HepG2 (cell line): ENCODE measurements around the gene ATOSB. TPM values are rescaled to one million over a fixed set of nuclear protein-coding genes. Genes with fewer than 3 reads are reported as not detected.
A peak's percentile ranks its signal among the peaks of the same experiment; 100 is the strongest.

Experiments used
- HNRNPK ChIP-seq: fragments of 200-400 bp; formaldehyde crosslinking; IDR thresholded peaks from 2 replicates; pipeline ENCODE4 v1.6.1; 2018; ENCODE audit warnings: low read length, low read depth, moderate library complexity, mild to moderate bottlenecking; ENCODE audit not compliant: poor library complexity, severe bottlenecking
- KAT2B ChIP-seq: fragments of 150-350 bp; IDR thresholded peaks from 2 replicates; pipeline ENCODE4 v1.6.1; 2014; ENCODE audit warnings: low read depth, low read length, borderline replicate concordance
- KAT8 ChIP-seq: IDR thresholded peaks from 2 replicates; pipeline ENCODE4 v1.6.1; 2016; ENCODE audit warnings: missing genetic modification reagents, missing compliant biosample characterization
- KLF13 ChIP-seq: sonication (generic); formaldehyde crosslinking; IDR thresholded peaks from 2 replicates; pipeline ENCODE4 v1.4.0; 2020; ENCODE audit warnings: mild to moderate bottlenecking, missing genetic modification reagents
- MXD4 ChIP-seq: IDR thresholded peaks from 2 replicates; pipeline ENCODE4 v1.6.1; 2016; ENCODE audit warnings: mild to moderate bottlenecking, missing biosample characterization, missing genetic modification reagents
- NAIF1 ChIP-seq: sonication (generic); formaldehyde crosslinking; IDR thresholded peaks from 2 replicates; pipeline ENCODE4 v1.5.0; 2020; ENCODE audit warnings: mild to moderate bottlenecking, missing genetic modification reagents, borderline replicate concordance
- NFKBIZ ChIP-seq: IDR thresholded peaks from 2 replicates; pipeline ENCODE4 v1.6.1; 2018; ENCODE audit warnings: missing genetic modification reagents, missing compliant biosample characterization
- ONECUT2 ChIP-seq: sonication (generic); formaldehyde crosslinking; IDR thresholded peaks from 2 replicates; pipeline ENCODE4 v1.4.0; 2020; ENCODE audit warnings: missing genetic modification reagents
- POGZ ChIP-seq: sonication (generic); formaldehyde crosslinking; IDR thresholded peaks from 2 replicates; pipeline ENCODE4 v1.4.0; 2020; ENCODE audit warnings: mild to moderate bottlenecking, missing genetic modification reagents
- RNF2 ChIP-seq: fragments of 450-650 bp; conservative IDR thresholded peaks from 2 replicates; pipeline ENCODE4 v1.6.1; 2016; ENCODE audit warnings: low read depth
- TAF15 ChIP-seq: fragments of 200-400 bp; formaldehyde crosslinking; IDR thresholded peaks from one replicate; pipeline ENCODE4 v1.6.1; 2018; ENCODE audit warnings: mild to moderate bottlenecking, low read depth, low read length; ENCODE audit not compliant: poor library complexity, severe bottlenecking
- ZEB1 ChIP-seq: IDR thresholded peaks from 2 replicates; pipeline ENCODE4 v1.6.1; 2012; ENCODE audit warnings: mild to moderate bottlenecking, low read depth, inconsistent platforms; ENCODE audit not compliant: insufficient replicate concordance
- ZFP1 ChIP-seq: IDR thresholded peaks from 2 replicates; pipeline ENCODE4 v1.6.1; 2016
- ZKSCAN1 ChIP-seq: fragments of 150-350 bp; IDR thresholded peaks from 2 replicates; pipeline ENCODE4 v1.6.1; 2014; ENCODE audit warnings: low read length
- ZNF180 ChIP-seq: sonication (generic); formaldehyde crosslinking; IDR thresholded peaks from 2 replicates; pipeline ENCODE4 v1.4.0; 2020; ENCODE audit warnings: low read depth, missing genetic modification reagents, borderline replicate concordance
- ZNF564 ChIP-seq: sonication (generic); formaldehyde crosslinking; IDR thresholded peaks from 2 replicates; pipeline ENCODE4 v1.8.1; 2023; ENCODE audit warnings: mild to moderate bottlenecking, missing genetic modification reagents
- ZNF605 ChIP-seq: sonication (generic); formaldehyde crosslinking; IDR thresholded peaks from 2 replicates; pipeline ENCODE4 v1.8.0; 2022; ENCODE audit warnings: mild to moderate bottlenecking, missing genetic modification reagents
- polyA plus RNA-seq, 8 experiments: library from polyadenylated mRNA; depleted of rRNA in 3 of 8; stranded (reverse) in 7 of 8; unstranded in 1 of 8; fragments of >200 nt; fragmentation: Illumina TruSeq in 4 of 8; extraction: Trizol in 4 of 8; gene quantifications; 2 replicates each; pipeline versions ENCODE4 v1.2.1 to v1.2.3, GENCODE V29; 2011 to 2016; ENCODE audit warnings: low read depth in 4 of 8, missing spikeins in 1 of 8, mixed read lengths in 1 of 8; ENCODE audit not compliant: insufficient read depth in 1 of 8
- total RNA-seq, 5 experiments: library from RNA; depleted of rRNA; stranded (reverse); fragments of >200 nt; fragmentation: Illumina TruSeq; extraction: Trizol; gene quantifications; 2 replicates each; pipeline ENCODE4 v1.2.3, GENCODE V29; 2016; ENCODE audit warnings: low read depth in 1 of 5
- TF ChIP-seq, protein P1 (sequence below): sonication (generic); formaldehyde crosslinking; IDR thresholded peaks from 2 replicates; pipeline ENCODE4 v1.5.0; 2020; ENCODE audit warnings: mild to moderate bottlenecking, missing genetic modification reagents
- TF ChIP-seq, protein P2 (sequence below): sonication (generic); formaldehyde crosslinking; IDR thresholded peaks from 2 replicates; pipeline ENCODE4 v1.4.0; 2020; ENCODE audit warnings: missing genetic modification reagents
- TF ChIP-seq, protein P3 (sequence below): sonication (generic); formaldehyde crosslinking; IDR thresholded peaks from 2 replicates; pipeline ENCODE4 v1.5.1; 2020; ENCODE audit warnings: missing genetic modification reagents, mild to moderate bottlenecking, borderline replicate concordance

Gene ATOSB
- total and polyA plus RNA-seq, 2 of the 13 experiments (the other 11 are each of a cell fraction or from before 2014, with no cell fraction given) = 1.9 to 6.4 TPM

DNA sequence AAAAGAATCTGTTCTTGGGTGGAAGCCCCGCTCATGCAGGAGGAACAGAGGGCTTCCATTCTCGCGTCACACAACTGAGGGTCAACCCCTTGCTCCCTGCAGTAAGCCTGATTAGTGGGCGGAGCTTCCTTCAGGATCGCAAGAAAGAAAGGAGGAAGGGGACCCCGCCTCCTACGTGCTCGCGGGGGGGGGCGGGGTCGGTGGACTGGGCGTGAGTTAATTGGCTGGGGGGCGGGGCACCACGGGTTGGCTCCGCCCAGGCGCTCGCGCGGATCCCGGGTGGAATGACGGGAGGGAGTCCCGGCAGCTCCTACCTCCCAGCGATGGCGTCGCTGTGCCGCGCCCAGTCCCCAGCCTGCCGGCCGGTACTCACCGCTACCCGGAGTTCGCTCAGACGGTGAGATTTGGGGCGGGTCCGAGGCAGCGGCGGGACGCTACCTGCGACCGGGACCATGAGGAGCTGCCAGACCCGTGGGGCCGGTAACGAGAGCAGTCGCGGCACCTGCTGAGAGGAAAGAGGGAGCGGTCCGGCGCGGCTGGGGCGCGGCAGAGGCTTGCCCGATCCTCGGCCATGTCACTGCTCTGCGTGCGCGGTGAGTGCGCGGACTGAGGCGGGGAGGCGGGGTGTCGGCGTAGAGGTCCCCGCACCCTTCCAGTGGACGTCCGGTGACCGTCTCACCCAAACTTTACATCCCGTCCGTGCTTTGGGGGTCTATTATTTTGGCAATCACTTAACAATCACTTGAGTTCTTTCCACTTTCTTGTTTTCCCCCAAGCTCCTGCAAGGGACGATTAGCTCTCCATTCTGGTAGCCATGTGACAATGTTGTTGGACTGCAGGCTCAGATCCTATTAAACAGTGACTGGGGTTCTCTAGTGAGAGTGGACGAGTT, 46.3 kb upstream of the ATOSB start, which contains the start of gene UNC13B (continued):
- TF ChIP-seq HNRNPK (no peak), KLF13 (no peak), TAF15 (peak; percentile 53), KAT2B (no peak), KAT8 (peak; percentile 84), ZKSCAN1 (no peak), ZEB1 (no peak), RNF2 (0 out of 2 replicates have a peak, but pooled peaks have one; percentile 67), POGZ (peak; percentile 85), NAIF1 (CRISPR knock-in tag) (peak; percentile 66; the same call in 1 of the 2 replicates), ZNF605 (CRISPR knock-in tag) (peak; percentile 82; the same call in 1 of the 2 replicates), ZFP1 (CRISPR knock-in tag) (peak; percentile 51; the same call in 1 of the 2 replicates), NFKBIZ (CRISPR knock-in tag) (no peak), ZNF180 (no peak), MXD4 (peak; percentile 72; the same call in 1 of the 2 replicates), ONECUT2 (no peak), ZNF564 (CRISPR knock-in tag) (no peak)
- TF ChIP-seq, protein P1, sequence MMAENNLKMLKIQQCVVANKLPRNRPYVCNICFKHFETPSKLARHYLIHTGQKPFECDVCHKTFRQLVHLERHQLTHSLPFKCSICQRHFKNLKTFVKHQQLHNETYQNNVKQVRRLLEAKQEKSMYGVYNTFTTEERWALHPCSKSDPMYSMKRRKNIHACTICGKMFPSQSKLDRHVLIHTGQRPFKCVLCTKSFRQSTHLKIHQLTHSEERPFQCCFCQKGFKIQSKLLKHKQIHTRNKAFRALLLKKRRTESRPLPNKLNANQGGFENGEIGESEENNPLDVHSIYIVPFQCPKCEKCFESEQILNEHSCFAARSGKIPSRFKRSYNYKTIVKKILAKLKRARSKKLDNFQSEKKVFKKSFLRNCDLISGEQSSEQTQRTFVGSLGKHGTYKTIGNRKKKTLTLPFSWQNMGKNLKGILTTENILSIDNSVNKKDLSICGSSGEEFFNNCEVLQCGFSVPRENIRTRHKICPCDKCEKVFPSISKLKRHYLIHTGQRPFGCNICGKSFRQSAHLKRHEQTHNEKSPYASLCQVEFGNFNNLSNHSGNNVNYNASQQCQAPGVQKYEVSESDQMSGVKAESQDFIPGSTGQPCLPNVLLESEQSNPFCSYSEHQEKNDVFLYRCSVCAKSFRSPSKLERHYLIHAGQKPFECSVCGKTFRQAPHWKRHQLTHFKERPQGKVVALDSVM = 0 out of 2 replicates have a peak, but pooled peaks have one; percentile 18
- TF ChIP-seq, protein P2, sequence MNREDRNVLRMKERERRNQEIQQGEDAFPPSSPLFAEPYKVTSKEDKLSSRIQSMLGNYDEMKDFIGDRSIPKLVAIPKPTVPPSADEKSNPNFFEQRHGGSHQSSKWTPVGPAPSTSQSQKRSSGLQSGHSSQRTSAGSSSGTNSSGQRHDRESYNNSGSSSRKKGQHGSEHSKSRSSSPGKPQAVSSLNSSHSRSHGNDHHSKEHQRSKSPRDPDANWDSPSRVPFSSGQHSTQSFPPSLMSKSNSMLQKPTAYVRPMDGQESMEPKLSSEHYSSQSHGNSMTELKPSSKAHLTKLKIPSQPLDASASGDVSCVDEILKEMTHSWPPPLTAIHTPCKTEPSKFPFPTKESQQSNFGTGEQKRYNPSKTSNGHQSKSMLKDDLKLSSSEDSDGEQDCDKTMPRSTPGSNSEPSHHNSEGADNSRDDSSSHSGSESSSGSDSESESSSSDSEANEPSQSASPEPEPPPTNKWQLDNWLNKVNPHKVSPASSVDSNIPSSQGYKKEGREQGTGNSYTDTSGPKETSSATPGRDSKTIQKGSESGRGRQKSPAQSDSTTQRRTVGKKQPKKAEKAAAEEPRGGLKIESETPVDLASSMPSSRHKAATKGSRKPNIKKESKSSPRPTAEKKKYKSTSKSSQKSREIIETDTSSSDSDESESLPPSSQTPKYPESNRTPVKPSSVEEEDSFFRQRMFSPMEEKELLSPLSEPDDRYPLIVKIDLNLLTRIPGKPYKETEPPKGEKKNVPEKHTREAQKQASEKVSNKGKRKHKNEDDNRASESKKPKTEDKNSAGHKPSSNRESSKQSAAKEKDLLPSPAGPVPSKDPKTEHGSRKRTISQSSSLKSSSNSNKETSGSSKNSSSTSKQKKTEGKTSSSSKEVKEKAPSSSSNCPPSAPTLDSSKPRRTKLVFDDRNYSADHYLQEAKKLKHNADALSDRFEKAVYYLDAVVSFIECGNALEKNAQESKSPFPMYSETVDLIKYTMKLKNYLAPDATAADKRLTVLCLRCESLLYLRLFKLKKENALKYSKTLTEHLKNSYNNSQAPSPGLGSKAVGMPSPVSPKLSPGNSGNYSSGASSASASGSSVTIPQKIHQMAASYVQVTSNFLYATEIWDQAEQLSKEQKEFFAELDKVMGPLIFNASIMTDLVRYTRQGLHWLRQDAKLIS (CRISPR knock-in tag) = no peak
- TF ChIP-seq, protein P3, sequence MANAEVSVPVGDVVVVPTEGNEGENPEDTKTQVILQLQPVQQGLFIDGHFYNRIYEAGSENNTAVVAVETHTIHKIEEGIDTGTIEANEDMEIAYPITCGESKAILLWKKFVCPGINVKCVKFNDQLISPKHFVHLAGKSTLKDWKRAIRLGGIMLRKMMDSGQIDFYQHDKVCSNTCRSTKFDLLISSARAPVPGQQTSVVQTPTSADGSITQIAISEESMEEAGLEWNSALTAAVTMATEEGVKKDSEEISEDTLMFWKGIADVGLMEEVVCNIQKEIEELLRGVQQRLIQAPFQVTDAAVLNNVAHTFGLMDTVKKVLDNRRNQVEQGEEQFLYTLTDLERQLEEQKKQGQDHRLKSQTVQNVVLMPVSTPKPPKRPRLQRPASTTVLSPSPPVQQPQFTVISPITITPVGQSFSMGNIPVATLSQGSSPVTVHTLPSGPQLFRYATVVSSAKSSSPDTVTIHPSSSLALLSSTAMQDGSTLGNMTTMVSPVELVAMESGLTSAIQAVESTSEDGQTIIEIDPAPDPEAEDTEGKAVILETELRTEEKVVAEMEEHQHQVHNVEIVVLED = peak; percentile 71; the same call in 1 of the 2 replicates
